Colonic mucosa (tissue), 4 donors: Measurements from ENCODE around the gene KMO. TPM values are rescaled to one million over a fixed set of nuclear protein-coding genes. Genes with fewer than 3 reads are reported as not detected.

ENCODE experiments used
- DNase-seq: peaks from one replicate; pipeline ENCODE4 v3.0.0-alpha.2; 2020
- H3K27ac ChIP-seq: fragments of 200-600 bp; one replicate; pipeline ENCODE4 v1.8.0; 2021
- H3K27me3 ChIP-seq: fragments of 200-600 bp; one replicate; pipeline ENCODE4 v1.8.0; 2021
- H3K36me3 ChIP-seq: fragments of 200-600 bp; one replicate; pipeline ENCODE4 v1.8.0; 2021
- H3K4me1 ChIP-seq: fragments of 200-600 bp; one replicate; pipeline ENCODE4 v1.8.0; 2021; ENCODE audit warnings: mild to moderate bottlenecking
- H3K4me3 ChIP-seq: fragments of 200-600 bp; one replicate; pipeline ENCODE4 v1.8.0; 2021
- H3K9ac ChIP-seq, 2 donors: one replicate each; pipeline ENCODE4 v1.7.0; 2013; ENCODE audit warnings: control low read depth in 2 of 2, low read depth in 2 of 2, low read length in 2 of 2
- H3K9me3 ChIP-seq: fragments of 200-600 bp; one replicate; pipeline ENCODE4 v1.8.0; 2021
- CTCF ChIP-seq: fragments of 200-600 bp; IDR thresholded peaks from one replicate; pipeline ENCODE4 v1.8.0; 2022; ENCODE audit warnings: antibody characterized with exemption, mild to moderate bottlenecking
- intact Hi-C: fragments of 100-400 bp; cut with DNase I; formaldehyde crosslinking; loops from one replicate; pipeline ENCODE4 v1.14.1; 2022
- total RNA-seq, 2 donors: library from RNA; stranded (reverse); fragmentation: NEBNext Ultra II Directional in 1 of 2; extraction: Animal tissue kit (Norgen Biotek cat#: 25700) in 1 of 2; gene quantifications; one replicate each; pipeline ENCODE4 v1.2.1, GENCODE V29; 2021
- donor health status: healthy.
- donor health status: DM: no; HTN: no; CAD: no.
- donor health status: DM: no; HTN: no; CAD: no.

The KMO gene
- total RNA-seq, 2 donors from 2014 or later, result 0.80 TPM; not detected in 1

- TF ChIP-seq CTCF, result no peak
- Histone ChIP-seq H3K9ac (no peak overlapping the region), H3K4me3 (no peak overlapping the region), H3K27ac (no peak overlapping the region), H3K4me1 (no peaks in the 10 kb centered on the region), H3K9me3 (no peaks in the 10 kb centered on the region), H3K27me3 (no peaks in the 10 kb centered on the region), H3K36me3 (no peaks in the 10 kb centered on the region)
- intact Hi-C loops, result no loop called here
- DNase-seq, result no peak
Measured at GRCh38 chr1:241592273-241592958, 60.2 kb downstream of the KMO start.

- H3K27me3 ChIP-seq, result no peaks in the 10 kb centered on the region
- H3K9ac ChIP-seq, result no peak overlapping the region
- no peaks in the 10 kb centered on the region for H3K9me3 ChIP-seq
- H3K4me1 ChIP-seq, result no peaks in the 10 kb centered on the region
- no peak for DNase-seq
- H3K4me3 ChIP-seq, result no peak overlapping the region
- intact Hi-C loops, result no loop called here
- no peak for TF ChIP-seq CTCF
- H3K36me3 ChIP-seq, result no peaks in the 10 kb centered on the region
- no peak overlapping the region for H3K27ac ChIP-seq
Measured at GRCh38 chr1:241593186-241593585, 61.0 kb downstream of the KMO start.

- Histone ChIP-seq H3K27me3 (no peaks in the 10 kb centered on the region), H3K4me1 (no peaks in the 10 kb centered on the region), H3K36me3 (no peaks in the 10 kb centered on the region), H3K4me3 (no peak overlapping the region), H3K9me3 (no peaks in the 10 kb centered on the region), H3K27ac (no peak overlapping the region), H3K9ac (no peak overlapping the region)
- intact Hi-C loops, result no loop called here
- TF ChIP-seq CTCF, result no peak
- DNase-seq, result no peak
Measured at GRCh38 chr1:241596633-241597032, 64.5 kb downstream of the KMO start.

GRCh38 chr1:241598249-241598648, 66.1 kb downstream of the KMO start:
- no peaks in the 10 kb centered on the region for H3K36me3 ChIP-seq
- intact Hi-C loops, result no loop called here
- DNase-seq, result no peak
- H3K27ac ChIP-seq, result no peak overlapping the region
- no peaks in the 10 kb centered on the region for H3K4me1 ChIP-seq
- H3K9ac ChIP-seq, result no peak overlapping the region
- H3K4me3 ChIP-seq, result no peak overlapping the region
- TF ChIP-seq CTCF, result no peak
- no peaks in the 10 kb centered on the region for H3K27me3 ChIP-seq
- H3K9me3 ChIP-seq, result no peaks in the 10 kb centered on the region

- no peak for TF ChIP-seq CTCF
- no peaks in the 10 kb centered on the region for H3K4me1 ChIP-seq
- no peak for DNase-seq
- intact Hi-C loops, result loop anchor here (10.0 kb wide), 1 partner anchor 234 kb away; no protein-coding TSS in a partner anchor
- no peaks in the 10 kb centered on the region for H3K9me3 ChIP-seq
- no peaks in the 10 kb centered on the region for H3K27me3 ChIP-seq
- H3K27ac ChIP-seq, result no peak overlapping the region
- H3K4me3 ChIP-seq, result no peak overlapping the region
- no peak overlapping the region for H3K9ac ChIP-seq
- H3K36me3 ChIP-seq, result no peaks in the 10 kb centered on the region
Measured at GRCh38 chr1:241600496-241600901, 68.3 kb downstream of the KMO start.
